NCI-H2029 (cell line): ENCODE measurements around the gene SSC5D.

Experiments used
- DNase-seq: peaks from one replicate; lab custom pipeline; 2025; lab: John Stamatoyannopoulos, UW

Gene SSC5D

DNA sequence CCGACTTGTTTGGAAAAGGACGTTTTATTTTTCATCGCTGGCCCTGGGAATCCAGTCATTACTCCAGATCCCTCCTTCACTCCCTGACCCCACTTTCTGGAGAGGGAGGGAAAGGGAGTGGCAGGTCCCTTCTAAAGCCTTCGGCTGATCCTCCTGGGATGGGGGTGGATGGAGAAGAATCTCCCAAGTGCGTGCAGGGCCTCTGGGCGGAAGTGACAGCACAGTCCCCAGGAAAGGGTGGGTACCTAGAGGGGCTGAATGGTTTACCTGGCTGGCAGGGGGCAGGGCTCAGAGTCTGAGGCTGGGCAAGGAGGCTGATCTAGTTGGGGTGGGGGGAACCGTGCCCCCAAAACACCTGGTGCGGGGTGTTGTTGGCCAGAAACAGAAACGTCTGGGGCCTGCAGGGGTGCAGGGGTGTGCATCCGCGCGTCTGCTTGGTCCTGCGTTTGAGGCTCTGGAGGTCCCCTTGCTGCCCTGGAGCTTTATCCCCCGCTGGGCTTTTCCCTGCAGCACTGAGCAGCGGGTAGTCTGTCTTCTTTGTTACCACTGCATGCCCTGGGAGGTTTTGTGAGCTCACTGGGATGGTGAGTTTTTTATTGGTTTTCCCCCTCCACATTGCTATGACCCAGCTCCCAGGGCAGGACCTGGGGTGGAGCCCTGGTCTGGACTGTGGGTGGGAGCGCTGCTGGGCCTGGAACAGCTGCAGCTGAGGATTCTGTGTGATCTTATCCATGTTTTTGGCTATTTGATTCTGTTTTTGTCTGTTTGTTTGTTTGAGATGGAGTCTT, 14.8 kb upstream of the SSC5D start:
- DNase-seq, result no peak

GRCh38 chr19:55474269-55475265, 13.7 kb upstream of the SSC5D start:
- DNase-seq, result no peak

DNA sequence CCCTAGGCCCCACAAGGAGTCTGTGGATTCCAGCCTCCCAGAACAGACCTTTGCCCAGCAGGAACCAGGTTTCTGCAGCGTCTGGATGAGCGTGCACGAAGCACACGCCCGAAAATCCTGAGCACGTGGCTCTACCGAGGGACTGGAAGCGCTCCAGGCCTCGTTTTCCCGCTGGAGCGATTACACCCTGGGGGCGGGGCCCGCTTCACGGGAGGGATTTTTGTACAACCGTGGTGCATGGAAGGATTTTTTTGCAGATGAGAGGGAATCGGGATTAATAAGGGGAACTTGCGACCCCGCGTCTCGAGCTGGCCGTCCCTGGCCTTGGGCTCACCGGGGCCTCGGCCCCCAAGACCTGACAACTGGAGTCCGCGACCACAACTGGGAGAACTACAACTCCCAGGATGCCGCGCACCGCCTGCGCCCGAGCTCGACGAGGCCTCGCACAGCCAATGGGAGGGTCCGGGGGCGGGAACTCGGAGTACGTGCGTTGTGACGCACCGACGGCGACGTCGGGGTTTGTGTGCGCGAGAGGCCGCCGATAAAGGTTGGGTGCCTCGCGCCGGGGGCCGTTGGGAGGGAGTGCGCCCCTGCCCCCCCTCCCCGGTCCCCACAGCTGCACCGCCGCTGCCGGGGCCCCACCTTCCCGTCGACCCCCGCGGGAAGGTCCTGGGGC, 12.0 kb upstream of the SSC5D start, which contains the start of gene ZNF628:
Gene ZNF628, plus strand, starts transcription at position 518 of the 676 bp plus-strand sequence. CDS start 3,294 bp downstream, outside the sequence.
- peak; percentile 96 for DNase-seq

DNA sequence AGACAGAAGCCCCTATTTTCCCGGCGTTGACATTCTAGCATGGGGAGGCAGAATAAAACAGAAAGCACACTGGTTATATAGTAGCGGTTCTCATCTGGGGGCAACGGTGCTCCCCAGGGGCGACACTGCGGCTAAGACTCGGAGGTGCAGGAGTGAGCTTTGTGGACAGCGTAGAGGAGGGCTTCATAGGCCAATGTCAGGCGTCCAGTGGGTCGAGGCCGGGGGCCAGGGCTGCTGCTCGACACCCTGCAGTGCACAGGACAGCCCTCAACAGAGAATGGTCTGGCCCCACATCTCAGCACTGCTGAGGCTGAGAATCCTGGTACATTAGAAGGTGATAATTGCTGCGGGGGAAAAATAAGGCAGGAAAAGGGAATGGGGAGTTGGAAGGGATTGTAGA, 10.3 kb upstream of the SSC5D start:
- DNase-seq, result no peak

DNA sequence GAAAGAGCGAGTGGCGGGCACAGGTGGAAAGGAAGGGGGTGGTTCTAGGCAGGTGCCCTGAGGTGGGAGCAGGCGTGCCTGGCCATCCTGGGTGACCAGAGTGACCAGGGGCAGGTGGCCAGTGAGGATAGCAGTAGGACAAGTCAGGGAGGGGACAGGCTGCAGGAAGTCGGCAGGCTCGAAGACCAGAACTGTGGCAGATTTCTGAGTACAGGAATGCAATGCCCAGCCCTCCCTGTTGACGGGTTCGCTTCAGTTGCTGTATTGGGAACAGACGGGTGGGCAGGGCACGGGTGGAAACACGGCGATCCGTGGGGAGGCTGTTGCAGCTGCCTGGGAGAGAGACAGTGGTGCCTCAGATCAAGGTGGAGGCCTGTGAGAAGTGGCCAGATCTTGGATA, 9.9 kb upstream of the SSC5D start:
- no peak for DNase-seq

DNA sequence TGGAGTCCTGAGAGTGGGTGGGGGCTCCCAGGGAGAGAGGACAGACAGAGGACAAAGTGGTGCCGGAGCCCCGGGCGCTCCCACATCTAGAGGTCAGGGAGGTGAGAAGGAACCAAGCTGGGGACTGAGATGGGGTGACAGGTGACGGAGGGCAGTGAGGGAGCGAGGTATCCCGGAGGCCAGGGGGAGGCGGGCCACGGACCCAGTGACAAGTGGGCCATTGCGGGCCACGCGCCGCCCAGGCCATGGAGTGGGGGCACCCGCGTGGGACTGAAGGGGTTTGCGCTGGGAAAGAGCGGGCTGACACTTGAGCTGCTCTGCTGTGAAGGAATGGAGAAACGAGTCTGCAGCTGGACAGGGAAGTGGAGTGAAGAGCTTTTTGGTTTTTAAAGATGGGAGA, 9.2 kb upstream of the SSC5D start:
- DNase-seq, result no peak

DNA sequence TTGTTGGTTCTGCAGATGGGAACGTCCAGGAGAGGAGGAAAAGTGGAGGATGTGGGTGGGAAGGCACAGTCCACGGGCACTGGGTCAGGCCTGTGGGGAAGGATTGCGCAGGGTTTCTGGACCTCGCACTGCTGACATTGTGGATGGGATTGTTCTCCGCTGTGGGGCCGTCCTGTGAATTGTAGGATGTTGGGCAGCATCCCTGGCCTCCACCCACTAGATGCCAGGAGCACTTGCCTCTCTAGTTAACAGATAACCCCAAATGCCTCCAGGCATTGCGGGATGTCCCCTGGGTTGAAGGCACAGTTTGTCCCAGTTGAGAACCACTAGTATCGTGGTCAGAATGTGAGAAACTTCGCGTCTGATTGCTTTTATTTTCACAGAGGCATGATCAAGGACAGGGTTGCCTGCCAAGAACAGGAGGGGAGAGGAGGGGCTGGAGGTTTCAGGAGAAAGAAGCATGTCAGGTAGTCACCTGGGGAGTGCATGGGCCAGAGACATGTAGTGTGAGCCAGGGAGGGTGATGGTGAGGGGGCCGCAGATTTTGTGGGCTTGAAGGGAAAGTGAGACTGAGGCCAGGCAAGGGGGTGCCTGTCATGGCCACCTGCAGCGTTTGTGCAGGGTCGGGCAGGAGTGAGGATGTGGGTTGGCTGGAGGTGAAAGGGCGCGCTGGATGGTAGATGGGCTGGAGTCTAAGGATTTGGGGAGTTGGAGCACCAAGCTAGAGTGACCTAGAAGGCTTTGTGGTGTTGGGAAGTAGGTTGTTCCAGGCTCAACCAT, 8.6 kb upstream of the SSC5D start:
- no peak for DNase-seq

GRCh38 chr19:55481148-55481793, 7.0 kb upstream of the SSC5D start:
- no peak for DNase-seq

- no peak for DNase-seq
These were observed 6.5 kb upstream of the SSC5D start for GRCh38 chr19:55481794-55482155.

GRCh38 chr19:55482156-55482961, 5.9 kb upstream of the SSC5D start:
- DNase-seq, result no peak

- DNase-seq, result no peak
These were observed 5.1 kb upstream of the SSC5D start for GRCh38 chr19:55482967-55483705.

GRCh38 chr19:55483706-55484592, 4.3 kb upstream of the SSC5D start:
- no peak for DNase-seq

DNA sequence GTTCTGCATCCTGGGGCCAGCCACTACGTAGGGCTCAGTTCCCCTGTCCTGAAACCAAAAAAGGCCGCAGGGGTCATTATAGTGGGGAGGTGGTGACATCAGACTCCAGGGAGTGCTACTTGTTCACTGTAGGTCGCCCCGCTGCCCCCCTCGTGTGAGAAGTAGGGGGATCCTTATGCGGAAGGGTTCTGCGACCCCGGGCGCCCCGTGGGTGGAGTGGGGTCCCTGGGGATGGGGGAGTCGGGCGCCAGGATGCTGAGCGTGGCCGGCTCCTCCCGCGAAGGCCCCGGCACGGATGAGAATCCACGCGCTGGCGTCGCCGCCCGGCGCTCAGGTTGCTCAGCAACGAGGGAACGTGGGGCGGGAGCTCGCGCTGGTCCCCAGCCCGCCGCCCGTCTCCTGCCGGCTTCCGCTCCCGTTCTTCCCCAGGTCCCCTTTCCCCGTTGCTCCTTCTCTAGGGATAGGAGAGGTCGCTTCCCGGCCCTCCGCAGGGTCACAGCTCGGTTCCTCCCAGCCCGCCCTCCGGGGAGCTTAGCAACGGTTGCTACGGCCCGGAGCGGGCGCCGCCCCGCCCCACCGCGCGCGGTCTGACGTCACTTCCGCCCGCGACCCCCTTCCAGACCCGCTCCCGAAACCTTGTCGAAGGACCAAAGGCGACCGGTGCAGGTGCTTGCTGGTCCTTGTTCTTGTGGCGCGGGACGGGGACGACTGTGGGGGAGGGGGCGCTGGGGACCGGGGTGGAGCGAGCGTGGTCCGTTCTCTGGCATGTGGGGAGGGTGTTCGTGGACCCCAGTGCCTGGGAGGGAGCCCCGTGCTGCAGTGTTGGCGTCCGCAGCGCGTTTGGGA, 3.4 kb upstream of the SSC5D start, which contains the start of gene NAT14:
Gene NAT14, plus strand, starts transcription at position 596 of the 846 bp plus-strand sequence. CDS start 521 bp downstream, outside the sequence.
- peak; percentile 21 for DNase-seq

DNA sequence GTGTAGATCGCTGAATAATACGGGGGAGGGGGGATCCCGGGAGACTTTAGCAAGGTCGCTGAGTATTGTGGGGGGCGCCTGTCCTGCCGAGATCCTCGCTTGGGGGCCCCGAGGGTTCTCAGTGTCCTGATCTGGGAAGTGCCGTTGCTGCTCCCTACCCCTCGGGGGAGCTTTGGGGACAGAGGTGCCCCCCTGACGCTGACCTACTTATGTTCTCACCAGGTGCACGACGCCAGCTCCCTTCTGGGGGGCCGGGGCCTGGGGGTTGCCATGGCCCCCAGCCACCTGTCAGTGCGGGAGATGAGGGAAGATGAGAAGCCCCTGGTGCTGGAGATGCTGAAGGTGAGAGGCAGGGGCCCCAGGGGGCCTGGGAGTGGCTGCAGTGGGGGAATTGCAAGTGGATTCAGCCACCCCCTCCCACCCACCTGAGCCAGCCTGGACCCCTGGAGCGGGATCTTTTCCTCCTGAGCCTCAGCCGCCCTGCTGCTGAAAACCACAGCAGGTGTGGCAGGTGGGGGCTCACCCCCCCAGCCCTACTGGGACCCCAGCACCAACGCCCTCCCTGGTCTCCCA, 2.7 kb upstream of the SSC5D start:
- DNase-seq, result no peak

GRCh38 chr19:55486043-55486970, 1.9 kb upstream of the SSC5D start:
- no peak for DNase-seq
